ENCODE measurements around the gene EML5.

Gene EML5

GRCh38 chr14:88785911-88786310, 6.8 kb downstream of the EML5 start:
- no peak overlapping the region for H3K27ac ChIP-seq (ENCODE audit: extremely low read depth, low read depth, low read length)
- peaks cover 2% of the 10 kb centered on the region; the same call in 1 of the 2 replicates for H3K9me3 ChIP-seq (ENCODE audit: control insufficient read depth, insufficient read depth, low read depth, low read length)
- no peak for TF ChIP-seq GLIS2 (tag by site-specific recombination; IDR thresholded peaks at IDR 0.05)
- TF ChIP-seq ZNF423 (tag by site-specific recombination; IDR thresholded peaks at IDR 0.05): no peak
- no peak for TF ChIP-seq ZNF362 (tag by site-specific recombination; IDR thresholded peaks at IDR 0.05)
- H3K4me3 ChIP-seq (ENCODE audit: low read depth, low read length): no peak overlapping the region
- POLR2A ChIA-PET: no interaction called here
- CTCF ChIA-PET: interaction anchor here (0.7 kb wide), 1 partner anchor 211 kb away, joined by 3 read pairs; no protein-coding TSS in a partner anchor
- peaks cover 11% of the 10 kb centered on the region for H3K4me1 ChIP-seq (ENCODE audit: control insufficient read depth, insufficient read depth, low read length)
- no peaks in the 10 kb centered on the region for H3K36me3 ChIP-seq (ENCODE audit: control insufficient read depth in 2 of 2, insufficient read depth in 1 of 2, low read length in 2 of 2)

GRCh38 chr14:88775532-88775931, 17.2 kb downstream of the EML5 start:
- H3K9me3 ChIP-seq (ENCODE audit: control insufficient read depth, insufficient read depth, low read depth, low read length): no peaks in the 10 kb centered on the region
- H3K4me3 ChIP-seq (ENCODE audit: low read depth, low read length): no peak overlapping the region
- TF ChIP-seq ZSCAN18 (tag by site-specific recombination; IDR thresholded peaks at IDR 0.05) (no peak), HIC1 (tag by site-specific recombination; IDR thresholded peaks at IDR 0.05) (no peak), ZNF423 (tag by site-specific recombination; IDR thresholded peaks at IDR 0.05) (no peak), PRDM2 (tag by site-specific recombination; IDR thresholded peaks at IDR 0.05; ENCODE audit: borderline replicate concordance) (no peak), ZFHX2 (tag by site-specific recombination; conservative IDR thresholded peaks at IDR 0.05) (no peak), ZNF202 (tag by site-specific recombination; IDR thresholded peaks at IDR 0.05; ENCODE audit: borderline replicate concordance) (no peak), ZNF626 (tag by site-specific recombination; IDR thresholded peaks at IDR 0.05) (no peak), ZBTB1 (tag by site-specific recombination; IDR thresholded peaks at IDR 0.05) (no peak), ATF2 (tag by site-specific recombination; IDR thresholded peaks at IDR 0.05; ENCODE audit: low read depth) (no peak), SP7 (tag by site-specific recombination; IDR thresholded peaks at IDR 0.05) (no peak), ZNF624 (tag by site-specific recombination; IDR thresholded peaks at IDR 0.05) (no peak), TCF7L2 (IDR thresholded peaks at IDR 0.05; ENCODE audit: borderline replicate concordance, low read depth, low read length) (no peak), GFI1B (tag by site-specific recombination; IDR thresholded peaks at IDR 0.05) (no peak), ZNF280C (tag by site-specific recombination; IDR thresholded peaks at IDR 0.05) (no peak), KLF1 (tag by site-specific recombination; IDR thresholded peaks at IDR 0.05) (no peak), ZNF654 (tag by site-specific recombination; IDR thresholded peaks at IDR 0.05; ENCODE audit: low read depth) (no peak), ZNF488 (tag by site-specific recombination; IDR thresholded peaks at IDR 0.05) (no peak)
- POLR2A ChIA-PET: no interaction called here
- no peaks in the 10 kb centered on the region for H3K4me1 ChIP-seq (ENCODE audit: control insufficient read depth, insufficient read depth, low read length)
- no peaks in the 10 kb centered on the region for H3K36me3 ChIP-seq (ENCODE audit: control insufficient read depth in 2 of 2, insufficient read depth in 1 of 2, low read length in 2 of 2)
- CTCF ChIA-PET: no interaction called here
- no peak overlapping the region for H3K27ac ChIP-seq (ENCODE audit: extremely low read depth, low read depth, low read length)

All from HEK293 (cell line).